ENCODE data around the gene CASK.

CASK gene

DNA sequence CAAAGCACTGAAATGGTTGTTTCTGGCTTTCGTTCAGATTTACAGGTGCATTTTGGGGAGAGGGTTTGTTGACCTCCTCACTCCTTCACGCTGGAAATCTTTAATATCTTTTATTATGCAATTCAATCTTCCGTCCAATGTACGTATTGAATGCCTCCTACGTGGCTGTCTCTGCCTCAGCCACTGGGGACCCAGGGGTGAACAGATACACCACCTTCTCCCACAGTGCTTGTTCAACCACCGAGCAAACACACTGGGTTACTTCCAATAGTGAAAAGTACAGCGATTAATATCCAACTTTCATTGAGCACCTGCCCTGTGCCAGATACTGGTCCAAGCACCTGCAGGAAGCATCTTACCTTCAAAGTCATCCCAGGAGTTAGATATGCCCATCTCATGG, 424.2 kb downstream of the CASK start:
- no peak for DNase-seq

DNA sequence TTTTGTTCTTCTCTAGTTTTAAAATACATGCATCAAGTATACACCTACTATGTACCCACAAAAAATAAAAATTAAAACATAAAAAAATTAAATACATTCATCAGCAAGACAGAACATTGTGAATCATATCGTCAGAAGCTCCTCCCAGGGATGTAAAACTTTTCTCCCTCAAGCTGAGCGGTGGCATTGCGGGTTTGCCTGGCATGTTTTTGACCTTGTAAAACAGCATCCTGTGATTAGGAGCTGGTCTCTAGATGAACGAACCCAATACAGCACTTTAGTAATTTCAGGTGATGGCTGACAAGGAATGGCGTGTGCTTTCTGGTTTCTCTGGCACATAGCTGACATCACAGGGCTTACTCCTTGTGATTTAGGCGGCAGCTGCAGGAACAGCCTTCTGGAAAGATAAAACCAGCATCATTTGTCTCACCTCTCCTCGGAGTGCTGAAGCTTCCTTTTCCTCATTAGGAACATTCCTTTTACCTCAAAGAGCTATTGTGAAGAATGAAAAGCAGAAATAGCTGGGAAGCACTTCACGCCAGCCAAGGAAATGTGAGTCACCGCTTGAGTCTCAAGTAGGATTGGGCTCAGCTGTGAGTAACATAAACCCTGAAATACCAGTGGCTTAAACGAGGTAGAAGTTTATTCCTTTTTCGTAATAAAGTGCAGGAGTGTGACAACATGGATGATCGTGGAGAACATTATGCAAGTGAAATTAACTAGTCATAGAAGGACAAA, 431.9 kb downstream of the CASK start:
- no peak for DNase-seq

DNA sequence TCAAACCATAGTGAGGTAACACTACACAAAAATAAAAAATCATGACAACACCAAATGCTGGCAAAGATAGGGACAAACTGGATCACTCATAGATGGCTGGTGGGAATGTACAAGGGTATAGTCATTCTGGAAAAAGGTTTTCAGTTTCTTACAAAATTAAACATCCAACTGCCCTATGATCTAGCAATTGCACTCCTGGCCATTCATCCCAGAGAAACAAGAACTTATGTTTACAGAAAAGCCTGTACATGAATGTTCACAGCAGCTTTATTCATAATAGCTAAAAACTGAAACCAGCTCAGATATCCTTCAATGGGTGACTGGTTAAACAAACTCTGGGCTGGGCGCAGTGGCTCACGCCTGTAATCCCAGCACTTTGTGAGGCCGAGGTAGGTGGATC, 432.9 kb downstream of the CASK start:
- no peak for DNase-seq

DNA sequence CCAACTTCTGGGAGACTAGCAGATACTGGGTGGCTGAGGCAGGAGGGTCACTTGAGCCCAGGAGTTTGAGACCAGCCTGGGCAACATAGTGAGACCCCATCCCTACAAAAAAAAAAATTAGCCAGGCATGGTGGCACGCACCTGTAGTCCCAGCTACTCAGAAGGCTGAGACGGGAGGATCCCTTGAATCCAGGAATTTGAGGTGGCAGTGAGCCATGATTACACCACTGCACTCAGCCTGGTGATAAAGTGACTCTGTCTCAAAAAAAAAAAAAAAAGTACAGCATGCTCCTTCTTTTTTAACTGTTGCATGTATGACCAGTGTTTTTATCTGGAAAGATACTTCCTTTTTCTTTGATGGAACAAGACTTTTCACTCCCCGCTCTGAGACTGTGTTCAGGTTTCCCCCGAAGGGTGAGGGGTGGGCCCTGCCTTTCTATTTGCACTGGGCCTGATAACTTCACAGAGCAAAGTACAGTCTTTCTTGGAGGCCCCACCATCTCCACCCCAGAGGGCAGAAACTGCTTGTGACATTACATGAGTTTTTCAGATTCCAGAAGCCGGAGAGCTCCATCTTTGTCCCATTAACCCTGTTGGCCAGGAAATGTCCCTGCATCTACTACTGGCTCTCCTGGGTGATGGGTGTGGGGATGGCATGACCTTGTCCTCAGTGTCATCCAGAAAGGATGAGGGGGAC, 441.1 kb downstream of the CASK start:
- DNase-seq, result no peak

DNA sequence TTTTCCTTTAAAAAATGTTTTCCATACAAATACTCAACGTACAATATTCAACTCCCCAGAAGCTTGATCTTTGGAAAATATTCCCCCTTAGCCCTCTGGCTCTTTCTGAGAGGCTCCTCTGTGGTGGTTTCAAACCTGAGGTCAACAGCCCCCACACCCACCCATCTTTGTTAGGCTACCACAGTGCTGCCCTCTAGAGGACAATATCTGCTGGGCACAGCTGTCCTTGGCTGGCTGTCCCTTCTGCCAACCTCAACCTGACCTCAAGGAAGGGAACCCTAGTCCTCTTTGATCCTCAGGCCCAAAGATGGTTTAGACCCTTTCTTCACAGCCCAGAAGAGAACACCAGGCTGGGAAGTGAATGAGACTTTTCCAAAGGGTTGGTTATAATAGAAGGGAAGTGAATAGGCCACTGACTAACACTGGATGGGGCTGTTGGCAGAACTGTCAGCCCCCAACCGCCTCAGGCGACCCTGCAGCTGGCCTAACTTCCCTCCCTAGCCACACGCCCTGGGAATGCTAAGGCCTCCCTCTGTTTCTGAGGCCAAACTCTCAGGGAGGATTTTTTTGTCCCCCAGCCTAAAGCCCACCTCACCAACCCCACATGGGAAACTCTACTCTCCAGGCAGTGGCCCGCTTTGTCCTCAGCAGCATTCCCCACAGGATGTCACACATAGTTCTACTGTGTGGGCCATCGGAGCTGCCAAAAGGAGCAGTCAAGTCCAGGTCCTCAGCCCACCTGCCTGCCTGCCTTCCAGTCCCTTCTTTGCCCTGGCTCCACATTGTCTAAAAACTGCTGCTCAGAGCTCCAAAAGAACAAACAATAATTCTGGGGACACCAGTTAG, 441.9 kb downstream of the CASK start:
- no peak for DNase-seq

DNA sequence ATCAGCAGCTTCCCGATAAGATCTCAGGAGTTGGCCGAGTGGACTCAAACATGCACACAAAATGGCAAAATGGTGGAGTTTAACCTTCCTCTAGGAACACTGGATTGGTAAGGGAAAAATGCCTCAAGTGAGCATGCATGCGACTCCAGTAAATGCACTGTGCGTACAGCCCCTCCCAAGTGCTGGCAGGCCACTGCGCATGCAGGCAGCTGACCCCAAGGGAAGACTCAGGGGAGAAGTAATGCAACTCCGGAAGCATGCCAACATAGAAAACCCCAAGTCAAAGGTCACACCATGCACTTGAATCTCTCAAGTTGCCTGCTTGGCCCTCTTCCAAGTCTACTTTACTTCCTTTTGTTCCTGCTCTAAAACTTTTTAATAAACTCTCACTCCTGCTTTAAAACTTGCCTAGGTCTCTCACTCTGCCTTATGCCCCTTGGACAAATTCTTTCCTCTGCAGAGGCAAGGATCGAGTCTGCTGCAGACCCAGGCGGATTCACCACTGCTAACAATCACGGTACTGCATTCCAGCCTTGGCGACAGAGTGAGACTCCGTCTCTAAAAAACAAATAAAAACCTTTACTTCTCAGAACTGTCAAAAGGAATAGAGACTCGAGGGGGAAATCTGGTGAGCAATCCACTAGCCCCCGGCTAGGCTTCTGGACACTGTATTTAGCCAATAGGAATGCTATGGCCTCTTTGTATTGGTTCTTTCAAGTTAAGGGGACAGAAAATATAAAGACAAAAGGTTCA, 442.7 kb downstream of the CASK start:
- DNase-seq, result no peak

DNA sequence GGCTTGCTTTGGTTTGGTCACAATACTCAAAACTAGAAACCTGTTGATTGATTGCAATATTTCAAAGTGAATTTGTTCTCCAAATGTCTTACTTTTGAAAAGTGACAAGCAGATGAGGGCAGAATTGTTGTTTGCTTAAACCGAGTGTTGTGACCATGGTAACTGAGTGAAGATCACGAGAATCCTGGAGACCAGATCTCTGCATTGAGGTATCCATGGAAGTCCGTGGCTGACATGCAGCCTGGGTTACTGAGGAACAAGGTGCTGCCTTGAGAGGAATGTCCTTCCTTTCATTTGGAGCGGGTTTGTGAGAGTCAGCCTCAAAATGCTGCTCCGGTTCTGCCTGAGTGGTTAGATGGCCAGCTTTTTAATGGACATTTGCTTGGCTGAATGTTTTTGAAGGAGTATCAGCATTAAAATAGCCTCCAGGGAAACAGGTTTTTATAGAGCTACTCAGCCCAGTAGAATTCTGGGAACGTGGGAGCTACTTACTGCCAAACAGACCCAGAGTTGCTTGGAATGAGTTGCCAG, 444.9 kb downstream of the CASK start:
- no peak for DNase-seq

DNA sequence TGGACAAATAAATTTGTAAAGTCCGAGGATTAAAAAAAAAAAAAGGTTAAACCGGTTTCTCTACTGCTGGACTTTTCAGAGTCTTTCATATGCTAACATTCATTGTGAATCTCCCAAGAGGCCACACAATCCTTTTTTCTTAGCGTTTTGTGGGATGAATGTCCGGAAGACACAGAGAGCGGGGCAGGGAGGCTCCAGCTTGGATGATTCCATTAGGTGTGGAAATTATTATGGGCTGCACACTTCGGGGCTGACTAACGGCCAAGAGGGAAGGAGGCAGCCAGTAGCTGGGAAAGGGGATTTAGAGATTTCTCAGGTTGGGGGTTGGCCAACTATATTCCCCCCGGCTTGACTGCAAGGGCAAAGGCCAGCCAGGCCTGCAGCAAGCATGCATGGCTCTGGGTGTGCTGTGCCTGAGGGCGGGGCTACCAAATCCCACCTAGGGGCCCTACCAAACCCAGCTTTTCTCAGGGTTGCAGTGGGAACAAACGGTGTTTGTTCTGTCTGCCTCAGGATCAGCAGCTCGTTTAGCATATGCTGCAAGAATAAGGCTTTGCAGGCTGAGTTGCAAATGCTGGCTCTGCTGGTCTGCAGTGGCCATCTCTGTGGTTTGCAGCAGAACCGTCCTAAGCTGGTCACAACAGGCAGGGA, 447.6 kb downstream of the CASK start:
- no peak for DNase-seq

DNA sequence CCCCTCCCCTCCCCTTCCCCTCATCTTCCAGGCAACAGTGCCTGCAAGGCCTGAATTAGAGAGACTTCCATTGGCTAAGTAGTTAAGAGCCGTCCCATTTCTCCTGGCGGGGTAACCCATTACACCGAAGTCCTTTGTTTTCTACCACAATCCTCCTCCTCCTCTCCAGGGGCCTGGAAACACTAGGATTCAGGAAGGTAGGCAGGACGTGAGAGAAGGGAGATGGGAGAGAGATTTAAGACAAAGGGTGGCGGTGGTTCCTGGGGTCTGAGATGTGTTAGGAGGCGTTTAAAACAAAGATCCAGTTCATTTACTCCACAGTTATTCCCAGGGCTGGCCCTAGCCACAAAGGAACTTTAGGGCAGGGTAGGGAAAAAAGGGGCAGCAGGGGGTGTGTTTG, 448.2 kb downstream of the CASK start:
- DNase-seq, result no peak

DNA sequence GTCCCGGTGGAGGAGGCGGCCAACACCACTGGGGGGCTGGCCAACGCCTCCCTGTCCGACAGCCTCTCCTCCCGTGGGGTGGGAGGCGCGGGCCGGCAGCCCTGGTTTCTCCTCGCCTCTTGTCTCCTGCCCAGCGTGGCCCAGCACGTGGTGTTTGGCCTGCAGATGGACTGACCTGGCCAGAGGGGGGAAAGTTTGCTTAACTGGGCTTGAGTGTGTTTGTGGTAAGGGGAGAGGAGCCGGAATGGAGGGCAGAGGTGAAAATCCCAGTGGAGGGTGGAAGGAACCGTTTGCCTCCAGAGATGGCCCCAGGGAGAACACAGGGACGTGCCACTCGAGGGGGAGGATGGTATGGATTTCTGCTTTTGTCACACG, 448.6 kb downstream of the CASK start:
- DNase-seq, result no peak

DNA sequence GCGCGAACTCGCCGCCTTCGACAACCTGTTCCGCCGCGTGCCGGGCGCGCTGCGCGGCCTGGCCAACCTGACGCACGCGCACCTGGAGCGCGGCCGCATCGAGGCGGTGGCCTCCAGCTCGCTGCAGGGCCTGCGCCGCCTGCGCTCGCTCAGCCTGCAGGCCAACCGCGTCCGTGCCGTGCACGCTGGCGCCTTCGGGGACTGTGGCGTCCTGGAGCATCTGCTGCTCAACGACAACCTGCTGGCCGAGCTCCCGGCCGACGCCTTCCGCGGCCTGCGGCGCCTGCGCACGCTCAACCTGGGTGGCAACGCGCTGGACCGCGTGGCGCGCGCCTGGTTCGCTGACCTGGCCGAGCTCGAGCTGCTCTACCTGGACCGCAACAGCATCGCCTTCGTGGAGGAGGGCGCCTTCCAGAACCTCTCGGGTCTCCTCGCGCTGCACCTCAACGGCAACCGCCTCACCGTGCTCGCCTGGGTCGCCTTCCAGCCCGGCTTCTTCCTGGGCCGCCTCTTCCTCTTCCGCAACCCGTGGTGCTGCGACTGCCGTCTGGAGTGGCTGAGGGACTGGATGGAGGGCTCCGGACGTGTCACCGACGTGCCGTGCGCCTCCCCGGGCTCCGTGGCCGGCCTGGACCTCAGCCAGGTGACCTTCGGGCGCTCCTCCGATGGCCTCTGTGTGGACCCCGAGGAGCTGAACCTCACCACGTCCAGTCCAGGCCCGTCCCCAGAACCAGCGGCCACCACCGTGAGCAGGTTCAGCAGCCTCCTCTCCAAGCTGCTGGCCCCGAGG, 449.2 kb downstream of the CASK start:
- no peak for DNase-seq

DNA sequence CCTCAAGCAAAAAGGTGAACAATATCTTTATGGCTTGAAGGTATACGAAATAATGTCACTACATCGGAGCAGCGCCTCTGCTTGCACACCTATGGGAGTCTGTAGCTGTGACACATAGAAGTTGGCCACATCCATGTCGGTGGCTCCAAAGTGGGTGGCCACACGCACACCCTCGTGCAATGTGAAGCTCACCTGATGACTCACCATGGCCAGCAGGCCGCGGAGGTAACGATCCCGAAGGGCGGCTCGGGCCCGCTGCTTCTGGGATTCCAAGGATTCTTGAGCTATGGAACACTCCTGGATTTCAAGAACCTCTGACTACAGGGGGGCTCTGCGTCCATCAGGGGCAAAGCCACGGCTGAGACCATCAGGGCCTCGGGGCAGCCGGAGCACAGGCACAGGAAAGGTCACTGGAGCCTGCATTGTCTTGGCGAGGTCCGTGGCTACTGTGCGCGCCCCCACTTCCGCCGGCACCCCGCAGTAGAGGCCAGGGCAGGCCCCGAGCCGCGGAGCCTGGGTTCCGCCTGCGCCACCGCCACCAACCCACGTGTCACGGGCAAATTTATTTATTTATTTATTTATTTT, 451.0 kb downstream of the CASK start:
- DNase-seq, result no peak

DNA sequence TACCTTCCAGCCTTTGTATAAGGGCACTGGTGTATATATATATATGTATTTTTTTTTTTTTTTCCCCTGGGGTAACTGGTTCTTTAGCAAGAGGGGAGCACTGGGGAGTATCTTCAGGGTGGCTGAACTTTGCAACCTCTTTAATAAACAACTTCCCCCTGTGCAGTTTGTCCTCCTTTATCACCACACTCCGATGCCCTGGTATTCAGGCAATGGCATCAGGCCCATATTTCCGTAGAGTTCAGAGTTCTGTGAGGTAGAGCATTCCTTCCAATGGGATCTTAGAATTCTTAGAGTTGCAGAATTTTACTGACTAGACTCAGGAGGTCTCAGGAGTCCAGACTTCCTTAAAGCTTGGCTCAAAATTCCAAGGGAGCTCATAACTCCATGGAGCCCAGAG, 451.6 kb downstream of the CASK start:
- DNase-seq, result no peak

DNA sequence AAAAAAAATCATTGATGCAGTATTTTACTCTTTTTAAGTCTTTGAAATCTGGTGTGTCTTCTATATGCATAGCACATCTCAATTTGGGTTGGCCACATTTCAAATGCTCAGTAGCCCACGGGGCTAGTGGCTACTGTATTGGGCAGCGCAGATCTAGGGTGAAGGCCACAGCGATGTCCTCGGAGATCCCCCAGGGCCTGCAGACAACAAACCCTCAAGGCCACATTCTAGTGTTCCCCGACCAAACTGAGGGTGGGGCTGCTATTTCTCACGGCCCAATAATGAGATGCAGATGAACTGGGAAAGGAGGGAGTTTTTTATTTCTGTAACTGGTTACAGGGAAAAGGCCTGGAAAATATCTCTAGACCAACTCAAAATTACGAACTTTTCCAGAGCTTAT, 452.6 kb downstream of the CASK start:
- DNase-seq, result no peak

DNA sequence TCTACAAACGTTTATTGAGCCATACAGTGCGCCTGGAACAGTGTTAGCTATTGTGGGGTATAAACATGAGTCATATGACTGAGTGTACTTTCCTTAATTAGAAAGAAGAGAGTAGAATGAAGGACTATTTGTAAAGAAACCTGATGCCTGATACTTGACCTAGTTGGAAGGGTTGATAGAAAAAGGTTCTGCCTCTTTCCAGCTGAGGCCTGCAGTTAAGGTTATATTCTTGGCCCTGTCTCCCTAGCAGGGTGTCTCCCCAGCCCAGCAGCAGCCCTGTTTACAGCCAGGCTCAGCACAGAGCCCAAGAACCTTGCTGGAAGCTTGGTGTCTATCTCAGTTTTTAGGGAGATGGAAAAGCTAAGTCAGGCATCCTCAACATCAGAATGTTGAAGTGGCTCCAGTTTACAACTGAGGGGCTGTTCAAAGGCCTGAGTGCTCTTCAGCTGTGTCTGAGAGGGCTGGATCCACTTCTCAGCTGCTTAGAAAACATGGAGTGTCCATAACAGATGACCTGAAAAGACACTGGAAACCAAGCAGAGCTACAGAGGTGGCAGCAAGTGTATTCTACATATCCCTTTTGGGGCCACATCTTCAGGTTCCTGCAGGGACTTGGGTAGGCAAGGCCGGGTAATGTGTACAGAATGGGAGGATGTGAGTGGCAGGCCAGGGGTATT, 454.6 kb downstream of the CASK start:
- DNase-seq, result no peak
